NCI-H2196 treated with DMSO at 0.1 percent for 48 hours (cell line): ENCODE results near the gene ZSCAN21.
"Not testable (repeated sequence)": the region's sequence is repeated elsewhere in the genome, so short reads cannot be mapped to it uniquely, and the experiment has no call there.

ENCODE experiments used
- DNase-seq: peaks from one replicate; lab custom pipeline; 2025; ENCODE audit not compliant: unreplicated experiment; lab: John Stamatoyannopoulos, UW

ZSCAN21 gene

DNA sequence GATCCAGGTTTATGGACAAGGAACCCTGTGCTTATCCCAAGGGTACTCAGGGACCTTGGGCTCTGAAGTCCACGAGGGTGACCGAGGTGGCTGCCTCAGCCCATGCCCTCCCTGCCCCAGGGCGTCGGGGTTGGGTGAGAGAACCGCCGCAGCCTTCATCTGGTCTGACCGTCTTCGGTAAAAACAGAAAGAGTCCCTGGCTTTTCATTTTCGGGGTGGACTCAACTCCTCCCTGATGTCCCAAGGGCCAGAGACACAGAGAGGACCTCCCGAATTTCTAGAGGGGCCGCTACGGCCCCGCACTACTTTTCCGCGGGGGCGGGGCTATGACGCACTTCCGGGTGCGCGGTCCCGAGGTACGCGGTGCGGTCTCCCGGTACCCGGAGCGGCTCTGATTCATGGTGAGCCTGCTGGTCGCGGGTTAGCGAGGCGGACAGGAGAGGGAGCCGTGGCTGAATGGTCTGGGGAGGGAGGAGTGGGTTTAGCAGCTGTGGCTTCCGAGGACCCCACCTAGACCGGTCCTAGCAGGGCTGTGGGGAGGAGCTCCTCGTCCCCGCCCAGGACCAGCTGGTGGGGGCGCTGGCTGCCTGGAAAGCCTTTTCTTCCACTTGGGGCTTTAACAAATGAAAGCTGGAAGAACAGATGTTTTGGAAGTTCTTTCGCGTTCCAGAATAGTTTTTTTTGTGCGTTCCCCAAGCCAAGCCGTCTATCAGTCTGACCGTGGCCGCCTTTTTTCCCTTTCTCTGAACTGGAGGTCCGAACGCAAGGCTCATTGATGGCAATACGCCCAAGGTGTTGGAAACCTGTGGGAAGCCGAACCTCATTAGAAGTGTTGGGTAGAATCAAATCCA is at the start of gene ZSCAN21:
Gene ZSCAN21 (plus strand): TSS at position 334 of the 851 bp plus-strand sequence. CDS start 7,233 bp downstream, outside the sequence.
- DNase-seq, result peak; percentile 52

DNA sequence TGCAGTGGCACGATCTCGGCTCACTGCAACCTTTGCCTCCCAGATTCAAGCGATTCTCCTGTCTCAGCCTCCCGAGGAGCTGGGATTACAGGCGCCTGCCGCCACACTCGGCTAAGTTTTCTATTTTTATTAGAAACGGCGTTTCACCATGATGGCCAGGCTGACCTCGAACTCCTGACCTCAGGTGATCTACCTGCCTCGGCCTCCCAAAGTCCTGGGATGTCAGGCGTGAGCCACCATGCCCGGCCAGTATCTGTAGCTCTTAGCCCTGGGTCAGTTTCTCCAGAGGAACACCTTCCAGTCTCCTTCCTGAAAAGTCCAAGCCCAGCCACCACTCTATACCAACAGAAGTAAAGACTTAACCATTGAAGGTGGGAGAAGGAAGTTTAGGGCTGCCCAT is 49.3 kb upstream of the ZSCAN21 start:
- DNase-seq, result no peak

DNA sequence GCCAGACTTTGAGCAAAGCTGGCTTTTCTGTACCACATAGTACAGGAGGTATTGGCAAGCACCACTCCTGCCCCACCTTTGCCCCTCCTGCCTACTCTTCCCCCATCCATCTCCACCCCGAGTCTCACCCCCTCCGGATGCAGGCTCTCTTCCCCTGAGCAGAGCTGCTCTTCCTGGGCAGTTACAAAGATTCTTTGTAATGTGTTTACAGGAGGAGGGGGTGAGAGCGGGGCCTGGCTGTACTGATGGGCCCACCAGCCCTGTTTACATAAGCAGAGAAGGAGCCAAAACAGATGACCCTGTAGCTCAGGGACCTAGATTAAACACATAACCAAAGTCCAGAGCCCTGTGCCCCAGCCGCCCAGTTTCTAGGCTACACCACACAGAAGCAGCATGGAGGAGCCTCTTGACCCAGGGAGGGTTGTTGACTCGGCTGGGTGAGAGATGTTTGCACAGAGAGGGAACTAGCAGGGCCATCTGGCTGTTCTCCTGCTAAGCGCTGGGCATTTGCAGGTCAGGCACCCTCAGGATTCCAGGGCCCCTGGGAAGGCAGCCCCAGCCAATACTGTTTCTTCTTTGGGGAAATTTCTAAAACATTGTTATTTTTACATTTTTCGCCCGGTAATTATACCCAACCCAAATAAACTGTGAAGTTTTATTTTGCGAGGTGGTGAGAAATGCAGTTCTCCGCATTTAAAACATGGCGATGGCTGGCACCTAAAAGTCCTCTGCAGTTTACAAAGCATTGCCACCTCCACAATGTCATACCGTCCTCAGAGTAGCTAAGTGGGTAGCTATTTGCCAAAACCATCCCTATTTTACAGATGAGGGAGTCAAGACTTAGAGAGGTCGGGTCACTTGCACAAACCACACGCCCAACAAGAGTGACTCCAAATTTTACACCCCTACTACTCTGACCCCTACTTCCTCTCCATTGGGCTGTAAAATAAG is 45.6 kb upstream of the ZSCAN21 start:
- DNase-seq, result peak; percentile 92

DNA sequence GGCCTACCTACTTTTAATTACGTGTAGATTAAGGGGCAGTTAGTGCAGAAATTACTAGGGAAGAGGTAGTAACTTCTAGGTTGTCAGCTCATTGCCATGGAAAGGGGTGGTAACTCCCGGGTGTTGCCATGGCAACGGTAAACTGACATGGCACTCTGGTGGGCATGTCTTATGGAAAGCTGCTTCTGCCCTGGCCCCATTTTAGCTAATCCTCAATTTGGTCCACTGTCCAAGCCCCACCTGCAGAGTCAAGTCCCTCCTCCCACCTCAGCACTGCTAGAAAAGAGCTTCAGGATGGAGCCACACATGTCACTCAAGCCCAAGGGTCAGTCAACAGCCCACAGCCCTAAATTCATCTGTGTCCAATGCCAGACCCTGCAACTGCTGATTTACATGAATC is 41.7 kb upstream of the ZSCAN21 start:
- DNase-seq, result no peak

DNA sequence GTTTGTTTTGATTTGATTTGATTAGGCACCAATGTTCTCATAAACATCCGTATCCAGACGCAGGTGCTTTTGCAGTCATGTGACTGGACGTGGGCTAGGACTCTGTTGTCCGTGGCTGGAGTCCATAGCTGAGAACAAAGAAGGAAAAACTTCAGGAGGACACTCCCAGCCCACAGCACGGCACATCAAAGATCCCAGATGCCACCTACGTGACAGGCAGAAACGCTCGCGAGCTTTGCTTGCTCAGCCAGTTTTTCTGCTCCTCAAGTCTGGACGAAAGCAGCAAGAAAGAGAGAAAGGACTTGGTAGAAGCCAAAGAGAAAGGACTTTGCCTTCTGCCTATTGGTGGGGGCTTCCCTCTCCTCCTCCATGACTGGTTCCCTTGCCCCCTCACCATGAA is 41.0 kb upstream of the ZSCAN21 start:
- DNase-seq, result no peak

DNA sequence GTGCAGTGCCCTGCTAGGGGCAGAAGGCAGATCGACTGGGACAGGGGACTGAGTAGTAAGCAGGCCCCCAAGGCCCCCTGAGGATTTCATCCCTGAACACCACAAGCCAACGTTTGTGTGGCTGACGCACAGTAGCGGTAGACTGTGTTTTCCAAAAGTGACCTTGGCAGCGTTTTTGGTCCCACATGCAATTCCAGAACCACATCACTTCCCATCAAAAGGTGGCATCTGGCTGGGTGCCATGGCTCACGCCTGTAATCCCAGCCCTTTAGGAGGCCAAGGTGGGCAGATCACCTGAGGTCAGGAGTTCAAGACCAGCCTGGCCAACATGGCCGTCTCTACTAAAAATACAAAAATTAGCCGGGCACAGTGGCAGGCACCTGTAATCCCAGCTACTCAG is 39.6 kb upstream of the ZSCAN21 start:
- DNase-seq, result not testable (repeated sequence)

DNA sequence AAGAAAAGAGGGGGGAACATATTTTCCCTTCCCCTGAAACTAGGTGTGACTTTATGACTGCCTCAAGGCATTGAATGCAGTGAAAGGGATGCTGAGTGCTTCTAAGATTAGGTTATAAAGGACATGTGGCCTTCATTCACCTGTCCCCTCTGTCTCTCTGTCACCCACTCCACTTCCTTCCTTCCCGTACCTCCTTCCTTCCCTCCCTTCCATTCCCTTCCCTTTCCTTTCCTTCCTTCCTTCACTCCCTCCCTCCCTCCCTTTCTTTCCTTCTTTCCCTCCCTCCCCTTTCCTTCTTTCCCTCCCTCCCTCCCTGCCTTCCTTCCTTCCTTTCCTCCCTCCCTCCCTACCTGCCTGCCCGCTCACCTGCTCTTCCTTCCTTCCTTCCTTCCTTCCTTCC is 38.7 kb upstream of the ZSCAN21 start:
- DNase-seq, result no peak

DNA sequence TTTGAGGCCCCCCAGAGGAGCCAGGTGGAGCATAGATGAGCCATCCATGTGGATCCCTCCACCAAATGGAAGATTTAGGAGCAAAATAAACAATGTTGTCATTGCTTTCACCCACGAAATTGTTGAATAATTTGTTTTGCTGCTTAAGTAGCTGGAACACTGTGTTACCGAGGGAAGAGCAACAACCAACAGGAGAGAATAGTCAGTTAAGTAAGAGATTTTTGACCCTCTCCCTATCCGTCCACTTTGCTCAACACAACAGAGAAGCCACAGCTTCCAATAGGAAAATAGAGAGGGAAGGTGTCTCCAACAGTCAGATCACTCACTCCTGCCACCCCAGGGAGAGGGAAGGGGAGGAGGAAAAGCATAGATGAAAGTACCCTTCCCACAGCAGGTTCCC is 38.1 kb upstream of the ZSCAN21 start:
- DNase-seq, result no peak

DNA sequence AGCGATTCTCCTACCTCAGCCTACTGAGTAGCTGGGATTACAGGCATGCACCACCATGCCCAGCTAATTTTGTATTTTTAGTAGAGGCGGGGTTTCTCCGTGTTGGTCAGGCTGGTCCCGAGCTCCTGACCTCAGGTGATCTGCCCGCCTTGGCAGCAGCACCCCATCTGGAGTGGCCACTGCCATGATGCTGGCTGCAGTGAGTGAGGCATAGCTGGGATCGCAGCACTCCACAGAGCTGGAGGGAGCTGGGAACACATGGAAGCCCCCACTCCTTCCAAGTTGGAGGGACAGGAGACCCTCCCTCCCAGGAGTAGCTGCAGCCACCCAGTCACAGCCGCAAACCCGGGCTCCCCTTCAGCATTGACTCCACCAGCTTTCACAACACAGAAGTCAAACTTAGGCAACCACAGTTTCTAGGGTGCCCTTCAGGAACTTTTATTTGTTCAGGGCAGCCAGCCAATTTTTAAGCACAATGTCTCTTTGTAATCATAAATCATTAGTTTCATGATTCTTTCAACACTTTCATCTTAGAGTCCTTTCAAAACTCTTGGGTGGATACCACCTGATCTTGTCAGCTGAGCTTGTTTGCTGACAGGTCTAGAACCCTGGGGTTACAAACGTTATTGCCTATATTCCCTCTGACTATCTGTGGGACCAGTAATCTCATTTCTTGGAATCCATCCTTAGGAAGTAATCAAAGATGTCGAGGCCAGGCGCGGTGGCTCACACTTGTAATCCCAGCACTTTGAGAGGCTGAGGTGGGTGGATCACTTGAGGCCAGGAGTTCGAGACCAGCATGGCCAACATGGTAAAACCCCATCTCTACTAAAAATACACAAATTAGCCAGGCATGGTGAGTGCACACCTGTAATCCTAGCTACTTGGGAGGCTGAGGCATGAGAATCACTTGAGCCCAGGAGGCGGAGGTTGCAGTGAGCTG is 36.9 kb upstream of the ZSCAN21 start:
- not testable (repeated sequence) for DNase-seq

DNA sequence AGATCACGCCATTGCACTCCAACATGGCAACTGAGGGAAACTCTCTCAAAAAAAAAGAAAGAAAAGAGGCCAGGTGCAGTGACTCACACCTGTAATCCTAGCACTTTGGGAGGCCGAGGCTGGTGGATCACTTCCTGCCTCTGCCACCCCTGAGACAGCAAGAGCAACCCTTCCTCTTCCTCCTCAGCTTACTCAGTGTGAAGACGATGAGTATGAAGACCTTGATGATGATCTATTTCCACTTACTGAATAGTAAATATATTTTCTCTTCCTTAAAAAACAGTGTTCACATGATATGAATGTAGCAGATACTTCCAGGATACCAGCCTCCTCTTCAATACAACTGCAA is 36.3 kb upstream of the ZSCAN21 start:
- no peak for DNase-seq

DNA sequence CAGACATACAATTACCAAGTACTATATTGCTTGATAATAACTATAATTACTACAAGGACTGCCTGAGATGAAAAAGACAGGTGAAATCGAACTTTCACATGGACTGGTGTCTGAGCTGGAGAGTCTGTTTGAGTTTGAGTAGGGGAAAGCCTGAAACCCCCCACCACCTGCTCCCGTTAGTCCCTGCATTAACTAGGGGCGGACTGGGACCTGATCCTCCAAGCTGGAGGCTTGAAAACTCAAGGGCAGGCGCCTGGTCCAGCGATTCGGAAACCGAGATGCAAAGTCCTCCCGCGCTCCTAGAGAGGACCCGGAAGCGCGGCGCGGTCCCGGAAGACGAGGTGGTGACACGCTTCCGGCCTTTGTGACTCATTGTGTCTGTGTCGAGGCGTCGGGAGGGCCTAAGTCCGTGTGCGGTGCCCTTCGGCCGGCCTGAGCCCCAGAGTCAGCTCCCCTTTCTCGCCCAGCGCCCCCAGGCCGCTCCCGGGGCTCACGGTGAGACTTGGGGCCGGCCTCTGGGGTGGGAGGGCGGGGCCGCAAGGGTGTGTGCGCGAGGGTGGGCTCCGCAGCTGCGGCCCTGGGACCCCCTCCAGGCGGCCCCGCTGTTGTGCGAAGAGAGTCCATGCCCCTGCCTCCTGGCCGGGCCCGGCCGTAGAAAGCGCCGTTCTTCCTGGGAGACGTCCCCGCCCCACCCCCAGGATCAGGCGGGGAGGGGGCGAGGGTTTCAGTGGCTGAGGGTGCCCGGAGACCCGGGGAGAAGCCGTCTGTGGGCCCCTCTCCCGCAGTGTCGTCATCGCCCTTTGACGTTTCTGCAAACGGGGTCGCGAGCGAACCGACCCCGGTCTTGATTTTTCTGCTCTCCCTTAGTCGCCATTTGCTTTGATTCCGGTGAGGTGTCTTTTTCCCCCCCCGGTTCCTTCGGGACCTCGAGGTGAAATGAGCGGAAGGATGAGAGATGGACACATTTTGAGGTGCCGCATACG is 34.1 kb upstream of the ZSCAN21 start, which contains the start of gene ZKSCAN1:
Gene ZKSCAN1 (plus strand): TSS at position 365 of the 983 bp plus-strand sequence. CDS start 7,911 bp downstream, outside the sequence.
- DNase-seq, result peak; percentile 82

DNA sequence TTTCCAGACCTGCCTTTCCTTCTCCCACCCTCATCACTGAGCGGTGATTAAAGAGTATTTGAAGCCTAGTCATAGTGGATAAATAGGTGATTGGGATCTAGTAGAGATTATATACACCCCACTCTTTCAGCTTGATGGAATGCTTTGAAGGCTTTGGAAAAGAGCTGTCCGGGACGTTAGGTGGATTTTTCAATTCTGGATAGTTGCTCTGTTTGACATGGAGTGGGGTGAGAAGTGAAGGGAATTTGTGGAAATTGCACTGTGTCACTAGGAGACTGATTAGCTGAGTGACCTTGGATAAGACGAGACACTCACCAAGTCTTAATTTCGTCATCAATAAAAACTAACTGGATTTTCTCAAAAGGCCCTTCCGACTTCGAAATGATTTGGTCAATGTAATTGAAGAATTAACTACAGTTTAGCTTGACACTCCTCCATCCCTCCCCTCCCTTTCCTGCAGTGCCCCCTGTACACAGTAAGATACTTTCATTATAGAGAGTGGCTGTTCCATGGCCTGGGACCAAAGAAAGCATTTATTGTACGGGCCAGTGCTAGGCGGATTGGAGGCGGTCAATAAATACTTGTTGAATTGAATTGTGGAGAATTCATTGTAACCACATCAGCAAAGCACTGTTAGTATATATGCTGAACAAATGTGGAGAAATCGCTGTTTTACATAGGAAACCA is 33.2 kb upstream of the ZSCAN21 start:
- no peak for DNase-seq

DNA sequence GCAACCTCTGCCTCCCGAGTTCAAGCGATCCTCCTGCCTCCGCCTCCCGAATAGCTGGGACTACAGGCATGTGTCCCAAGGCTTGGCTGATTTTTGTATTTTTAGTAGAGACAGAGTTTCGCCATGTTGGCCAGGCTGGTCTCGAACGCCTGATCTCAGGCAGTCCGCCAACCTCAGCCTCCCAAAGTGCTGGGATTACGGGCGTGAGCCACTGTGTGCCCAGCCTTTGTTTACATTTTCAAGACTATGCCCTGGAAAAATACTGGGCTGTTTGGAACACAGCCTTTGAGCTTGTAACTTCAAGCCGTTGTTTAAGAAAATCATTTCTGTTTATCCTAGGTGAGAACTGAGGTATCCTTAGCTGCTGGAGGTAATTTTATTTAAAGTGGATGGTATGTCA is 32.3 kb upstream of the ZSCAN21 start:
- DNase-seq, result no peak

DNA sequence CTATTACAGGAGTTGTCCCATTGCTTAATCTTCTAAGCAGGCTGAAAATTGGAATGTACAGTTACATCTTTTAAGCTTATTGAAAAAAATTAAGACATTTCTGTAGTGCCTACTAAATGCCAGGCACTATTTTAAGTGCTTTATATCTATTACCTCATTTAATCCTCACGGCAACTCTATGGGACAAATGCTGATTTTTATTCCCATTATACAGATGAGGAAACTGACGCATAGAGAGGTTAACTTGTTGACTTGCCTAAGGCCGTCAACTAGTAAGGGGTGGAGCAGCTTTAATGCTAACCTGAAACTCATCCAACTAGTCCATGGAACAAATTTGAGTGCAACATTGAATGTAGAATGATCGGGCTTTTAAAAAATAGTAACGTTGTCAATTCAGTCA is 31.7 kb upstream of the ZSCAN21 start:
- no peak for DNase-seq

DNA sequence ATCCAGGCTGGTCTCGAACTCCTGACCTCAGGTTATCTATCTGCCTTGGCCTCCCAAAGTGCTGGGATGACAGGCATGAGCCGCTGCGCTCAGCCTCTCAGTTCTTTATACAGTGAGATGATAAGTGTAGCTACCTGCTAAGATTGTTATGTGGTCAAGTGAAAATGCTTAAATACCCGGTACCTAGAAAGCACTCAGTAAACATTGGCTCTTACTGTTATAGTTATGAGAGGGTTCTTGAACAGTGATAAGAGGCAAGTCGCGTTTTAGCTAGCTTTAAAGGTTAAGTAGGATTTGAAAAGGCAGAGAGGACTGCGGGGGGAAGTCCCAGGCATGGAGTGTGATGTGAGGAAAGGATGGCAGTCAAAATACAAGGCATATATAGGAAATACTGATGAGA is 29.7 kb upstream of the ZSCAN21 start:
- DNase-seq, result no peak

DNA sequence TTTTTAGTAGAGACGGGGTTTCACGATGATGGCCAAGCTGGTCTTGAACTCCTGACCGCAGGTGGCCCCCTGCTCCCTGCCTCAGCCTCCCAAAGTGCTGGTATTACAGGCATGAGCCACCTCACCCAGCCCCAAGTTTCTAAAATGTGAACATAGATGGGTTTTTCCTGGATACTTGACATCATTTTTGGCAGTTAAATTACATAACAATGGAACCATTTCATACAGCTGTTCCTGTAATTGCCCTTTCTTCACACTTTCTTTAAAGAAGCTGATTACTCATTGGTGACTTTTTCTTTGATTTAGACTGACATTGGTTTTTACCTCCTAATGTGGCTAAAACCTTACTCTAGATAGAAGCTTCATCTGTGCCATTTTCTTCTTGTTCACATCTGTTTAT is 28.3 kb upstream of the ZSCAN21 start:
- DNase-seq, result no peak

DNA sequence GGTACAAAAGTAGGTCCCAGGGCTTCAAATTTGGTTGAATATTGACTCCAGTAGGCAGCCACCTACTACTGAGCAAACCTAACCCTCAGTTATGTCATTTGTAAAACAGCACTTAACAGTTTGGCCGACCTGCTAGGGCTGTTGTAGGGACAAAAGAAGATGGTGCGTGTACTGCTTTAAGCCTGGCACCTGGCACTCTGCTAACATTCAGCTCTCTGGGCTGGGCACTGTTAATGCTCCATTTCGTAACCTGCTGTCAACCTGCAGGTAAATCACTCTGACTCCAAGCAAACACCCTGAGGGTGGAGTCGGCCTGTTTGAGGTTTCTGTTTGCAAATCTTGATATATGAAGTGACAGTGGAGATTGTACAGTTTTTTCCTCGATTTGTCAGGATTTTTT is 27.0 kb upstream of the ZSCAN21 start:
- DNase-seq, result no peak

DNA sequence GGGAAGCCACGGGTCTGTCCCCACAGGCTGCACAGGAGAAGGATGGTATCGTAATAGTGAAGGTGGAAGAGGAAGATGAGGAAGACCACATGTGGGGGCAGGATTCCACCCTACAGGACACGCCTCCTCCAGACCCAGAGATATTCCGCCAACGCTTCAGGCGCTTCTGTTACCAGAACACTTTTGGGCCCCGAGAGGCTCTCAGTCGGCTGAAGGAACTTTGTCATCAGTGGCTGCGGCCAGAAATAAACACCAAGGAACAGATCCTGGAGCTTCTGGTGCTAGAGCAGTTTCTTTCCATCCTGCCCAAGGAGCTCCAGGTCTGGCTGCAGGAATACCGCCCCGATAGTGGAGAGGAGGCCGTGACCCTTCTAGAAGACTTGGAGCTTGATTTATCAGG is 26.0 kb upstream of the ZSCAN21 start:
- no peak for DNase-seq

DNA sequence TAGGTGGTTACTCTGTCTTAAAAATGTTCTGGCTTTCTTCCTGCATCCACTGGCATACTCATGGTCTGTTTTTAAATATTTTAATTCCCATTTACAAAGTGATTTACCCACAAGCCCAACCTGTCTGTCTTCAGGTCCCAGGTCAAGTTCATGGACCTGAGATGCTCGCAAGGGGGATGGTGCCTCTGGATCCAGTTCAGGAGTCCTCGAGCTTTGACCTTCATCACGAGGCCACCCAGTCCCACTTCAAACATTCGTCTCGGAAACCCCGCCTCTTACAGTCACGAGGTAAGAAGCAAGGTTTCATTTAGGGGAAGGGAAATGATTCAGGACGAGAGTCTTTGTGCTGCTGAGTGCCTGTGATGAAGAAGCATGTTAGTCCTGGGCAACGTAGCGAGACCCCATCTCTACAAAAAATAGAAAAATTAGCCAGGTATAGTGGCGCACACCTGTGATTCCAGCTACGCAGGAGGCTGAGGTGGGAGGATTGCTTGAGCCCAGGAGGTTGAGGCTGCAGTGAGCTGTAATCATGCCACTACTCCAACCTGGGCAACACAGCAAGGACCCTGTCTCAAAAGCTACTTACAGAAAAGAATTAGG is 25.5 kb upstream of the ZSCAN21 start:
- DNase-seq, result no peak
